Liver (tissue), 9 donors: ENCODE results near the gene TBCD. TPM values are rescaled to one million over a fixed set of nuclear protein-coding genes. Genes with fewer than 3 reads are reported as not detected.

Experiments
- DNase-seq: peaks from one replicate; pipeline ENCODE4 v3.0.0-alpha.2; 2017; ENCODE audit warnings: low spot score
- H3K27ac ChIP-seq, 2 donors: one replicate each; pipeline ENCODE4 v1.7.0; 2013; ENCODE audit warnings: inconsistent platforms in 2 of 2, low read length in 2 of 2, control low read depth in 1 of 2, low read depth in 1 of 2, mild to moderate bottlenecking in 1 of 2
- H3K27me3 ChIP-seq, 4 donors: one replicate each; pipeline versions ENCODE4 v1.6.1 to v1.7.0; 2013; ENCODE audit warnings: low read length in 3 of 4, inconsistent platforms in 1 of 4, mild to moderate bottlenecking in 1 of 4, moderate library complexity in 1 of 4; ENCODE audit not compliant: control insufficient read depth in 4 of 4, insufficient read depth in 4 of 4
- H3K36me3 ChIP-seq, 4 donors: one replicate each; pipeline versions ENCODE4 v1.6.1 to v1.7.0; 2013; ENCODE audit warnings: low read length in 3 of 4, mild to moderate bottlenecking in 3 of 4, low read depth in 1 of 4, moderate library complexity in 1 of 4; ENCODE audit not compliant: control insufficient read depth in 4 of 4, insufficient read depth in 3 of 4
- H3K4me1 ChIP-seq, 4 donors: one replicate each; pipeline versions ENCODE4 v1.6.1 to v1.7.0; 2013; ENCODE audit warnings: low read length in 3 of 4, mild to moderate bottlenecking in 3 of 4, moderate library complexity in 1 of 4; ENCODE audit not compliant: control insufficient read depth in 4 of 4, insufficient read depth in 4 of 4
- H3K4me3 ChIP-seq, 3 donors: one replicate each; pipeline versions ENCODE4 v1.6.1 to v1.7.0; 2013; ENCODE audit warnings: low read length in 3 of 3, control low read depth in 1 of 3, low read depth in 1 of 3, mild to moderate bottlenecking in 1 of 3
- H3K9ac ChIP-seq, 2 donors: one replicate each; pipeline ENCODE4 v1.7.0; 2013; ENCODE audit warnings: low read length in 2 of 2, mild to moderate bottlenecking in 2 of 2, moderate library complexity in 2 of 2, control low read depth in 1 of 2, low read depth in 1 of 2
- H3K9me3 ChIP-seq, 4 donors: one replicate each; pipeline versions ENCODE4 v1.6.1 to v1.7.0; 2013; ENCODE audit warnings: low read length in 3 of 4; ENCODE audit not compliant: control insufficient read depth in 4 of 4
- CTCF ChIP-seq: fragments of 150-350 bp; IDR thresholded peaks from 2 replicates; pipeline ENCODE4 v1.5.1; 2017; ENCODE audit warnings: improper control_type of control experiment, low read depth, low read length; ENCODE audit not compliant: missing input control
- EGR1 ChIP-seq, 2 donors: IDR thresholded peaks; 2 replicates each; pipeline ENCODE4 v1.6.1; 2016 to 2018; ENCODE audit warnings: antibody characterized with exemption in 2 of 2, low read depth in 2 of 2
- FOXA1 ChIP-seq: IDR thresholded peaks from 2 replicates; pipeline ENCODE4 v1.6.1; 2016; ENCODE audit warnings: antibody characterized with exemption
- FOXA2 ChIP-seq: IDR thresholded peaks from 2 replicates; pipeline ENCODE4 v1.6.1; 2016; ENCODE audit warnings: antibody characterized with exemption
- GABPA ChIP-seq, 2 donors: IDR thresholded peaks in 1 of 2; conservative IDR thresholded peaks in 1 of 2; 2 replicates each; pipeline ENCODE4 v1.6.1; 2016; ENCODE audit warnings: antibody characterized with exemption in 2 of 2, mild to moderate bottlenecking in 1 of 2, moderate library complexity in 1 of 2
- HNF4A ChIP-seq, 2 donors: conservative IDR thresholded peaks; 2 replicates each; pipeline ENCODE4 v1.6.1; 2016; ENCODE audit warnings: antibody characterized with exemption in 2 of 2, mild to moderate bottlenecking in 2 of 2
- HNF4G ChIP-seq: IDR thresholded peaks from 2 replicates; pipeline ENCODE4 v1.6.1; 2016; ENCODE audit warnings: antibody characterized with exemption
- JUND ChIP-seq, 2 donors: IDR thresholded peaks; 2 replicates each; pipeline ENCODE4 v1.6.1; 2016; ENCODE audit warnings: antibody characterized with exemption in 2 of 2
- NR2F2 ChIP-seq: IDR thresholded peaks from 2 replicates; pipeline ENCODE4 v1.6.1; 2016; ENCODE audit warnings: antibody characterized with exemption
- RAD21 ChIP-seq, 2 donors: IDR thresholded peaks; 2 replicates each; pipeline ENCODE4 v1.6.1; 2016; ENCODE audit warnings: antibody characterized with exemption in 2 of 2, mild to moderate bottlenecking in 2 of 2
- SP1 ChIP-seq: IDR thresholded peaks from 2 replicates; pipeline ENCODE4 v1.6.1; 2018; ENCODE audit warnings: antibody characterized with exemption, mild to moderate bottlenecking
- TAF1 ChIP-seq: conservative IDR thresholded peaks from 2 replicates; pipeline ENCODE4 v1.6.1; 2016; ENCODE audit warnings: antibody characterized with exemption, mild to moderate bottlenecking
- YY1 ChIP-seq: IDR thresholded peaks from 2 replicates; pipeline ENCODE4 v1.6.1; 2016; ENCODE audit warnings: antibody characterized with exemption, mild to moderate bottlenecking
- ZBTB33 ChIP-seq: IDR thresholded peaks from 2 replicates; pipeline ENCODE4 v1.6.1; 2016; ENCODE audit warnings: antibody characterized with exemption
- WGBS: extraction: QIAGEN DNeasy Blood & Tissue Kit; methylation state at CpG from one replicate; pipeline ENCODE4 v1.1.7; 2013; 5-methylcytosine and 5-hydroxymethylcytosine counted together
- polyA plus RNA-seq, 2 donors: library from polyadenylated mRNA; stranded (reverse) in 1 of 2; unstranded in 1 of 2; fragments of 200-250 nt in 1 of 2; fragments of >200 nt in 1 of 2; fragmentation: Nextera tagmentation in 1 of 2; extraction: Ambion mirVana in 1 of 2; gene quantifications; one replicate each; pipeline versions ENCODE4 v1.2.1 to v1.2.3, GENCODE V29; 2013 to 2015
- total RNA-seq, 2 donors: library from RNA; depleted of rRNA; stranded (reverse); fragments of >200 nt; gene quantifications; one replicate each; pipeline ENCODE4 v1.2.3, GENCODE V29; 2014
- TF ChIP-seq, protein P1 (sequence below): IDR thresholded peaks from 2 replicates; pipeline ENCODE4 v1.6.1; 2016; ENCODE audit warnings: antibody characterized with exemption
- TF ChIP-seq, protein P2 (sequence below): IDR thresholded peaks from 2 replicates; pipeline ENCODE4 v1.6.1; 2016; ENCODE audit warnings: antibody characterized with exemption
- TF ChIP-seq, protein P3 (sequence below): IDR thresholded peaks from 2 replicates; pipeline ENCODE4 v1.6.1; 2016; ENCODE audit warnings: antibody characterized with exemption, mild to moderate bottlenecking
- donor health status: healthy.
- donor health status: healthy.
- donor health status: healthy.
- donor health status: healthy.
- donor health status: healthy.

TBCD gene
- total and polyA plus RNA-seq, 4 donors: 29.8 to 42.2 (median 33.0) TPM

DNA sequence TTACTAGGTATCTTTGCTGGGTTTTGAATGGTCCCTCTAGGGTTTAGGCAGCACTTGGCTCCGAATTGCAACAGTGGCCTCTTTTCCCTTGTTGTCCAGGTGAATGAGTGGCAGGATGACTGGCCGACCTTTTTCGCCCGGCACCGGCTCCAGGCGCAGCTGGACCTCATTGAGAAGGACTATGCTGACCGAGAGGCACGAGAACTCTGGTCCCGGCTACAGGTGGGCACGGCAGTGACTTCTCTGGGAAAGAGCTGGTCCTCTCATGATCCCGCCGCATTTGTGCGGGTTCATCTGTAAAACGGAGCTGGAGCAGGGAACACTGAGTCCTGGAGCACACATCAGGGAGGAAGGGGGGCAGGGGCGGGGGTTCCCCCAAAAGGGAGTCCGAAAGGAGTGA lies 3.1 kb upstream of the TBCD start:
- no peak overlapping the region for H3K27ac ChIP-seq
- peaks cover 5 to 13% (median 10%) of the 10 kb centered on the region in 4 donors for H3K4me1 ChIP-seq
- 96% methylated on average over 16 of the region's 16 CpGs for WGBS
- H3K9me3 ChIP-seq: no peaks in the 10 kb centered on the region
- no peak overlapping the region for H3K9ac ChIP-seq
- H3K27me3 ChIP-seq: no peaks in the 10 kb centered on the region
- TF ChIP-seq TAF1 (no peak), NR2F2 (no peak), FOXA2 (no peak), FOXA1 (no peak), EGR1 (IDR thresholded peaks at IDR 0.05; ENCODE audit: low read depth in 2 of 2) (no peak), YY1 (no peak), SP1 (no peak)
- TF ChIP-seq, protein P1, sequence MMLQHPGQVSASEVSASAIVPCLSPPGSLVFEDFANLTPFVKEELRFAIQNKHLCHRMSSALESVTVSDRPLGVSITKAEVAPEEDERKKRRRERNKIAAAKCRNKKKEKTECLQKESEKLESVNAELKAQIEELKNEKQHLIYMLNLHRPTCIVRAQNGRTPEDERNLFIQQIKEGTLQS: no peak
- H3K36me3 ChIP-seq: peaks cover 0 to 1% (median 0%) of the 10 kb centered on the region in 4 donors
- H3K4me3 ChIP-seq: no peak overlapping the region
- DNase-seq: no peak

- Histone ChIP-seq H3K36me3 (no peaks in the 10 kb centered on the region), H3K27me3 (no peaks in the 10 kb centered on the region), H3K9me3 (no peaks in the 10 kb centered on the region), H3K4me3 (no peak overlapping the region), H3K9ac (no peak overlapping the region), H3K27ac (no peak overlapping the region), H3K4me1 (peaks cover 5 to 13% (median 10%) of the 10 kb centered on the region in 4 donors)
- DNase-seq: no peak
- WGBS: 87% methylated on average over 40 of the region's 40 CpGs
- TF ChIP-seq RAD21 (IDR thresholded peaks at IDR 0.05) (no peak), ZBTB33 (no peak), HNF4G (no peak), SP1 (no peak), FOXA2 (no peak), TAF1 (no peak), JUND (IDR thresholded peaks at IDR 0.05) (no peak), HNF4A (conservative IDR thresholded peaks at IDR 0.05) (no peak), FOXA1 (no peak), NR2F2 (no peak), EGR1 (IDR thresholded peaks at IDR 0.05; ENCODE audit: low read depth in 2 of 2) (no peak), GABPA (IDR thresholded peaks at IDR 0.05 in 1 of 2, conservative IDR thresholded peaks at IDR 0.05 in 1 of 2) (no peak), CTCF (no peak), YY1 (no peak)
- TF ChIP-seq, protein P2, sequence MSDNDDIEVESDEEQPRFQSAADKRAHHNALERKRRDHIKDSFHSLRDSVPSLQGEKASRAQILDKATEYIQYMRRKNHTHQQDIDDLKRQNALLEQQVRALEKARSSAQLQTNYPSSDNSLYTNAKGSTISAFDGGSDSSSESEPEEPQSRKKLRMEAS: no peak
- TF ChIP-seq, protein P3, sequence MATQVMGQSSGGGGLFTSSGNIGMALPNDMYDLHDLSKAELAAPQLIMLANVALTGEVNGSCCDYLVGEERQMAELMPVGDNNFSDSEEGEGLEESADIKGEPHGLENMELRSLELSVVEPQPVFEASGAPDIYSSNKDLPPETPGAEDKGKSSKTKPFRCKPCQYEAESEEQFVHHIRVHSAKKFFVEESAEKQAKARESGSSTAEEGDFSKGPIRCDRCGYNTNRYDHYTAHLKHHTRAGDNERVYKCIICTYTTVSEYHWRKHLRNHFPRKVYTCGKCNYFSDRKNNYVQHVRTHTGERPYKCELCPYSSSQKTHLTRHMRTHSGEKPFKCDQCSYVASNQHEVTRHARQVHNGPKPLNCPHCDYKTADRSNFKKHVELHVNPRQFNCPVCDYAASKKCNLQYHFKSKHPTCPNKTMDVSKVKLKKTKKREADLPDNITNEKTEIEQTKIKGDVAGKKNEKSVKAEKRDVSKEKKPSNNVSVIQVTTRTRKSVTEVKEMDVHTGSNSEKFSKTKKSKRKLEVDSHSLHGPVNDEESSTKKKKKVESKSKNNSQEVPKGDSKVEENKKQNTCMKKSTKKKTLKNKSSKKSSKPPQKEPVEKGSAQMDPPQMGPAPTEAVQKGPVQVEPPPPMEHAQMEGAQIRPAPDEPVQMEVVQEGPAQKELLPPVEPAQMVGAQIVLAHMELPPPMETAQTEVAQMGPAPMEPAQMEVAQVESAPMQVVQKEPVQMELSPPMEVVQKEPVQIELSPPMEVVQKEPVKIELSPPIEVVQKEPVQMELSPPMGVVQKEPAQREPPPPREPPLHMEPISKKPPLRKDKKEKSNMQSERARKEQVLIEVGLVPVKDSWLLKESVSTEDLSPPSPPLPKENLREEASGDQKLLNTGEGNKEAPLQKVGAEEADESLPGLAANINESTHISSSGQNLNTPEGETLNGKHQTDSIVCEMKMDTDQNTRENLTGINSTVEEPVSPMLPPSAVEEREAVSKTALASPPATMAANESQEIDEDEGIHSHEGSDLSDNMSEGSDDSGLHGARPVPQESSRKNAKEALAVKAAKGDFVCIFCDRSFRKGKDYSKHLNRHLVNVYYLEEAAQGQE: no peak
Measured at GRCh38 chr17:82750241-82750908, 1.5 kb upstream of the TBCD start.
